ENCODE measurements around the gene LSAMP. TPM values are rescaled to one million over a fixed set of nuclear protein-coding genes. Genes with fewer than 3 reads are reported as not detected.

LSAMP gene
- total RNA-seq, 1 experiment from 2014 or later: not detected

GRCh38 chr3:116056280-116056679 is 389.0 kb downstream of the LSAMP start:
- H3K36me3 Mint-ChIP-seq (ENCODE audit: insufficient read depth, unreplicated experiment): no peaks in the 10 kb centered on the region
- H3K4me1 Mint-ChIP-seq (ENCODE audit: insufficient read depth, unreplicated experiment): peaks cover 8% of the 10 kb centered on the region
- DNase-seq (ENCODE audit: unreplicated experiment): no peak
- CTCF ChIA-PET: no interaction called here
- TF ChIP-seq CTCF (IDR thresholded peaks at IDR 0.05; ENCODE audit: unreplicated experiment): no peak
- POLR2A ChIA-PET: no interaction called here
- no peaks in the 10 kb centered on the region for H3K9me3 Mint-ChIP-seq (ENCODE audit: unreplicated experiment)
- no peak overlapping the region for H3K27ac Mint-ChIP-seq (ENCODE audit: low read depth, unreplicated experiment)
- intact Hi-C loops (cut with micrococcal nuclease): no loop called here
- BruUV-seq (replicated peaks): no TSS peak
- H3K4me3 Mint-ChIP-seq (ENCODE audit: unreplicated experiment): no peak overlapping the region
- H3K27me3 Mint-ChIP-seq (ENCODE audit: insufficient read depth, unreplicated experiment): no peaks in the 10 kb centered on the region

GRCh38 chr3:116053017-116053416 is 392.3 kb downstream of the LSAMP start:
- Mint-ChIP-seq H3K4me3 (ENCODE audit: unreplicated experiment) (no peak overlapping the region), H3K27ac (ENCODE audit: low read depth, unreplicated experiment) (no peak overlapping the region), H3K36me3 (ENCODE audit: insufficient read depth, unreplicated experiment) (no peaks in the 10 kb centered on the region), H3K9me3 (ENCODE audit: unreplicated experiment) (no peaks in the 10 kb centered on the region), H3K4me1 (ENCODE audit: insufficient read depth, unreplicated experiment) (no peaks in the 10 kb centered on the region), H3K27me3 (ENCODE audit: insufficient read depth, unreplicated experiment) (no peaks in the 10 kb centered on the region)
- TF ChIP-seq CTCF (IDR thresholded peaks at IDR 0.05; ENCODE audit: unreplicated experiment): no peak
- ChIA-PET CTCF (no interaction called here), POLR2A (no interaction called here)
- no TSS peak for BruUV-seq (replicated peaks)
- no peak for DNase-seq (ENCODE audit: unreplicated experiment)
- intact Hi-C loops (cut with micrococcal nuclease): no loop called here

- no peak for TF ChIP-seq CTCF (IDR thresholded peaks at IDR 0.05; ENCODE audit: unreplicated experiment)
- no peak for DNase-seq (ENCODE audit: unreplicated experiment)
- intact Hi-C loops (cut with micrococcal nuclease): no loop called here
- Mint-ChIP-seq H3K27me3 (ENCODE audit: insufficient read depth, unreplicated experiment) (no peaks in the 10 kb centered on the region), H3K9me3 (ENCODE audit: unreplicated experiment) (no peaks in the 10 kb centered on the region), H3K27ac (ENCODE audit: low read depth, unreplicated experiment) (no peak overlapping the region), H3K36me3 (ENCODE audit: insufficient read depth, unreplicated experiment) (no peaks in the 10 kb centered on the region), H3K4me3 (ENCODE audit: unreplicated experiment) (no peak overlapping the region), H3K4me1 (ENCODE audit: insufficient read depth, unreplicated experiment) (no peaks in the 10 kb centered on the region)
- ChIA-PET POLR2A (no interaction called here), CTCF (no interaction called here)
- BruUV-seq (replicated peaks): no TSS peak
Observed at GRCh38 chr3:116052602-116053001, 392.7 kb downstream of the LSAMP start.

GRCh38 chr3:116051586-116051985 is 393.7 kb downstream of the LSAMP start:
- POLR2A ChIA-PET: interaction anchor here (0.7 to 1.6 kb wide), 3 partner anchors 8 to 52 kb away, joined by 3 to 6 read pairs (median 6); no protein-coding TSS in a partner anchor
- no peaks in the 10 kb centered on the region for H3K36me3 Mint-ChIP-seq (ENCODE audit: insufficient read depth, unreplicated experiment)
- BruUV-seq (replicated peaks): no TSS peak
- no peak for DNase-seq (ENCODE audit: unreplicated experiment)
- no peak overlapping the region for H3K27ac Mint-ChIP-seq (ENCODE audit: low read depth, unreplicated experiment)
- TF ChIP-seq CTCF (IDR thresholded peaks at IDR 0.05; ENCODE audit: unreplicated experiment): no peak
- intact Hi-C loops (cut with micrococcal nuclease): no loop called here
- CTCF ChIA-PET: interaction anchor here (0.8 kb wide), 1 partner anchor 25 kb away, joined by 3 read pairs; no protein-coding TSS in a partner anchor
- H3K27me3 Mint-ChIP-seq (ENCODE audit: insufficient read depth, unreplicated experiment): no peaks in the 10 kb centered on the region
- no peaks in the 10 kb centered on the region for H3K9me3 Mint-ChIP-seq (ENCODE audit: unreplicated experiment)
- H3K4me3 Mint-ChIP-seq (ENCODE audit: unreplicated experiment): no peak overlapping the region
- H3K4me1 Mint-ChIP-seq (ENCODE audit: insufficient read depth, unreplicated experiment): no peaks in the 10 kb centered on the region

All from MCF 10A (cell line).